HepG2 (cell line): Measurements from ENCODE around the gene MALT1. TPM values are rescaled to one million over a fixed set of nuclear protein-coding genes. Genes with fewer than 3 reads are reported as not detected.

Experiments
- ATAC-seq: fragments of 200-7000 bp; cut with Tn5 transposase; 3 replicates; pipeline ENCODE4 v1.9.1; 2020; ENCODE audit warnings: mild to moderate bottlenecking, moderate library complexity
- BruUV-seq: library from RNA; stranded (reverse); fragments of 400-500 nt; replicated peaks from 2 replicates; lab custom pipeline; 2021; lab: Mats Ljungman, UMichigan
- CTCF ChIA-PET: fragments of 300-600 bp; formaldehyde crosslinking; extraction: SDS; loops from one replicate; lab custom pipeline; 2021; ENCODE audit warnings: low total read pairs, inconsistent platforms, low intra/inter-chr PET ratio; lab: Yijun Ruan, JAX
- POLR2A ChIA-PET: fragments of 350-600 bp; sonication (Branson Sonifier 250); formaldehyde crosslinking; loops from one replicate; lab custom pipeline; 2020; ENCODE audit warnings: antibody characterized with exemption, inconsistent platforms; lab: Yijun Ruan, JAX
- DNase-seq: peaks from one replicate; pipeline ENCODE4 v3.0.0-alpha.2; 2015; ENCODE audit warnings: low spot score
- FAIRE-seq: peaks from 3 replicates; lab custom pipeline; 2011; peaks lifted over from hg19 to GRCh38; lab: Jason Lieb, UNC
- H2AFZ ChIP-seq: one replicate; pipeline ENCODE4 v1.6.1; 2011; ENCODE audit warnings: low read length, inconsistent platforms
- H3K27ac ChIP-seq: fragments of 300-600 bp; 3 replicates; pipeline ENCODE4 v1.8.0; 2011; ENCODE audit warnings: mixed run types, mild to moderate bottlenecking, mixed read lengths, low read length, inconsistent platforms; ENCODE audit not compliant: insufficient read depth; ENCODE audit errors: extremely low read length
- H3K27me3 ChIP-seq, 2 experiments: fragments of 200-600 bp in 1 of 2; 2 replicates in 1 of 2; 3 replicates in 1 of 2; pipeline versions ENCODE4 v1.6.0 to v1.8.0; 2011; ENCODE audit warnings: low read length in 2 of 2, mild to moderate bottlenecking in 2 of 2, moderate library complexity in 2 of 2, inconsistent platforms in 1 of 2; ENCODE audit not compliant: insufficient read depth in 2 of 2, control insufficient read depth in 1 of 2
- H3K36me3 ChIP-seq, 2 experiments: fragments of 200-600 bp in 1 of 2; replicated peaks in 1 of 2; 2 replicates in 1 of 2; 3 replicates in 1 of 2; pipeline versions ENCODE4 v1.5.1 to v1.8.0; 2011; ENCODE audit warnings: low read length in 2 of 2, inconsistent platforms in 1 of 2; ENCODE audit not compliant: insufficient read depth in 2 of 2, control insufficient read depth in 1 of 2
- H3K4me1 ChIP-seq: 2 replicates; pipeline ENCODE4 v1.5.1; 2012; ENCODE audit warnings: low read length, inconsistent platforms; ENCODE audit not compliant: insufficient read depth
- H3K4me2 ChIP-seq: 2 replicates; pipeline ENCODE4 v1.6.0; 2011; ENCODE audit warnings: low read depth, low read length, inconsistent platforms
- H3K4me3 ChIP-seq, 3 experiments: fragments of 200-600 bp in 1 of 3; sonication (generic), shearing (Covaris generic) in 1 of 3; replicated peaks in 1 of 3; 2 replicates each; pipeline ENCODE4 v1.5.1; 2011 to 2016; ENCODE audit warnings: low read length in 3 of 3, inconsistent platforms in 2 of 3, low read depth in 2 of 3, mild to moderate bottlenecking in 2 of 3, control low read depth in 1 of 3, mixed read lengths in 1 of 3; ENCODE audit not compliant: insufficient read depth in 1 of 3
- H3K79me2 ChIP-seq: one replicate; pipeline ENCODE4 v1.6.1; 2011; ENCODE audit warnings: low read length, inconsistent platforms; ENCODE audit not compliant: insufficient read depth
- H3K9ac ChIP-seq: 2 replicates; pipeline ENCODE4 v1.6.0; 2011; ENCODE audit warnings: mild to moderate bottlenecking, low read depth, low read length, inconsistent platforms; ENCODE audit not compliant: insufficient read depth
- H3K9me3 ChIP-seq: 2 replicates; pipeline ENCODE4 v1.5.1; 2012; ENCODE audit warnings: mild to moderate bottlenecking, low read length
- H4K20me1 ChIP-seq: 2 replicates; pipeline ENCODE4 v1.6.0; 2011; ENCODE audit warnings: inconsistent platforms, mild to moderate bottlenecking, low read length, moderate library complexity; ENCODE audit not compliant: insufficient read depth
- AGO2 ChIP-seq: fragments of 200-400 bp; formaldehyde crosslinking; optimal IDR thresholded peaks from 2 replicates; pipeline ENCODE3; 2017; ENCODE audit warnings: mild to moderate bottlenecking, low read depth, low read length, moderate library complexity
- CEBPB ChIP-seq: IDR thresholded peaks from 2 replicates; pipeline ENCODE4 v1.6.1; 2011; ENCODE audit warnings: low read depth, low read length, improper control_type of control experiment, borderline replicate concordance
- GTF2F1 ChIP-seq: fragments of 150-350 bp; IDR thresholded peaks from 2 replicates; pipeline ENCODE4 v1.6.1; 2014; ENCODE audit warnings: low read length
- MEIS1 ChIP-seq: sonication (generic); formaldehyde crosslinking; IDR thresholded peaks from 2 replicates; pipeline ENCODE4 v1.9.0; 2021; ENCODE audit warnings: mild to moderate bottlenecking, missing genetic modification reagents, moderate library complexity, borderline replicate concordance
- WGBS: methylation state at CpG from one replicate; pipeline ENCODE4 v1.1.6; 2017; ENCODE audit warnings: low lambda C conversion rate; 5-methylcytosine and 5-hydroxymethylcytosine counted together
- in situ Hi-C: cut with HindIII; loops from 2 replicates; pipeline ENCODE4 v1.10.0; 2017; ENCODE audit warnings: low pct_unique_long_range_greater_than_20kb; ENCODE audit not compliant: extremely low pct_ligation_motif_present
- intact Hi-C: fragments of 100-400 bp; cut with micrococcal nuclease; formaldehyde crosslinking; loops from one replicate; pipeline ENCODE4 v1.10.0; 2022; ENCODE audit not compliant: unreplicated experiment
- polyA plus RNA-seq, 8 experiments: library from polyadenylated mRNA; depleted of rRNA in 3 of 8; stranded (reverse) in 7 of 8; unstranded in 1 of 8; fragments of >200 nt; fragmentation: Illumina TruSeq in 4 of 8; extraction: Trizol in 4 of 8; gene quantifications; 2 replicates each; pipeline versions ENCODE4 v1.2.1 to v1.2.3, GENCODE V29; 2011 to 2016; ENCODE audit warnings: low read depth in 4 of 8, missing spikeins in 1 of 8, mixed read lengths in 1 of 8; ENCODE audit not compliant: insufficient read depth in 1 of 8
- total RNA-seq, 5 experiments: library from RNA; depleted of rRNA; stranded (reverse); fragments of >200 nt; fragmentation: Illumina TruSeq; extraction: Trizol; gene quantifications; 2 replicates each; pipeline ENCODE4 v1.2.3, GENCODE V29; 2016; ENCODE audit warnings: low read depth in 1 of 5

The MALT1 gene
- total and polyA plus RNA-seq, 2 of the 13 experiments (the other 11 are each of a cell fraction or from before 2014, with no cell fraction given): 43.9 to 89.0 TPM

DNA sequence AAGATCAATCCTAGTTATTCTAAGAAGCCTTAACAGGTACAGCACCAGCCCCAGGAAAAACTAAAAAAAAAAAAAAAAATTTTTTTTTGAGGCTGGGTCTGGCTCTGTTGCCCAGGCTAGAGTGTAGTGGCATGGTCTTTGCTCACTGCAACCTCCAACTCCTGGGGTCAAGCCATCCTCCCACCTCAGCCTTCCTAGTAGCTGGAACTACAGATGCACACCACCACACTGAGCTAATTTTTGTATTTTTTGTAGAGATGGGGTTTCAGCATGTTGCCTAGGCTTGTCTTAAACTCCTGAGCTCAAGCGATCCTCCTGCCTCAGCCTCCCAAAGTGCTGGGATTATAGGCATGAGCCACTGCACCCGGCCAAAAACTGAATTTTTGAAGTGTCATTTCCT, 32.0 kb upstream of the MALT1 start:
- DNase-seq (no peak), FAIRE-seq (no peak), ATAC-seq (no peak)
- in situ Hi-C loops (no loop called here), intact Hi-C loops (no loop called here)
- Histone ChIP-seq H2AFZ (no peak overlapping the region), H3K4me1 (peaks cover 13% of the 10 kb centered on the region), H3K79me2 (no peaks in the 10 kb centered on the region), H3K4me3 (no peak overlapping the region), H3K36me3 (no peaks in the 10 kb centered on the region), H4K20me1 (no peaks in the 10 kb centered on the region), H3K9me3 (no peaks in the 10 kb centered on the region), H3K9ac (no peak overlapping the region), H3K4me2 (no peak overlapping the region), H3K27me3 (peaks cover 0 to 11% of the 10 kb centered on the region in 2 experiments; a peak in 1 of 5 replicates), H3K27ac (no peak overlapping the region)
- WGBS: 60% methylated on average over 2 of the region's 2 CpGs
- ChIA-PET CTCF (no interaction called here), POLR2A (no interaction called here)
- no TSS peak for BruUV-seq
- TF ChIP-seq GTF2F1: no peak
- no peak for TF ChIP-seq AGO2

DNA sequence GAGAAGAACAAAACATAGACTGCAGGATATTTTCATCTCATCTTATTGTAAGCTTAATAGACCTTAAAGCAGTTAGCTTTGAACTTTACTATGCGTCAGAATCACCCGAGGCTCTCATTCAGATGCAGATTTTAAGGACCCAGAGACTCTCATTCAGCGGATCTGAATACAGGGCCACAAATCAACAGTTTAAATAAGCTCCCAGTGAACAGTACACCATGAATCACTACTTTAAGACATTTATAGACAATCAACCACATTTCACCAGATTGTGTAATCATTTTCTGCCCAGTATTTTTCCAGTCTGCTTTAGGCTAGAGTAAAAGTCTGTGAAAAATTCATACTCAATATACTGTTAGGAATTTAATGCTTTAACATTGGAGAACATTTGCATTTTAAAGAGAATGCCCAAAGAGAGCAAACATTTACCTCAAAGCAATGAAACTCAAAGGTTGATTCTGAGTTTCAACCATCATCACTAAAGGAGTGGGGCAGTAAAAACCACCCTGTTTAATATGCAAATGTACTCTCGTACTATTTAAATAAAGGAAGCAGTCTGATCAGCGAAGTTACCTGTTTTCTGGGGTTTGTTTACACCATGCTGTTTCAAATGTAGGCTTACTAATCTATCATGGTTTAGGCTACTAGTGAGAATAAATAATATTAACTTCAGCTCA, 31.4 kb upstream of the MALT1 start:
- H3K4me1 ChIP-seq: peaks cover 13% of the 10 kb centered on the region
- no peak for ATAC-seq
- H3K27ac ChIP-seq: no peak overlapping the region
- POLR2A ChIA-PET: no interaction called here
- peaks cover 0 to 11% of the 10 kb centered on the region in 2 experiments; a peak in 1 of 5 replicates for H3K27me3 ChIP-seq
- H3K36me3 ChIP-seq: no peaks in the 10 kb centered on the region
- WGBS: 29% methylated on average over 5 of the region's 5 CpGs
- TF ChIP-seq MEIS1 (CRISPR knock-in tag): no peak
- 0 out of 2 replicates have a peak, but pooled peaks have one; percentile 20 for TF ChIP-seq CEBPB
- H4K20me1 ChIP-seq: no peaks in the 10 kb centered on the region
- H2AFZ ChIP-seq: no peak overlapping the region
- in situ Hi-C loops (no loop called here), intact Hi-C loops (no loop called here)
- no peak overlapping the region for H3K4me2 ChIP-seq
- no peak for DNase-seq
- CTCF ChIA-PET: no interaction called here
- FAIRE-seq: no peak
- BruUV-seq: no TSS peak
- no peak overlapping the region for H3K9ac ChIP-seq
- H3K79me2 ChIP-seq: no peaks in the 10 kb centered on the region
- no peak overlapping the region for H3K4me3 ChIP-seq
- H3K9me3 ChIP-seq: no peaks in the 10 kb centered on the region
